HG03442 (cell line): ENCODE results near the gene COLGALT1.
A peak's percentile ranks its signal among the peaks of the same experiment; 100 is the strongest.
"Not testable (repeated sequence)": the region's sequence is repeated elsewhere in the genome, so short reads cannot be mapped to it uniquely, and the experiment has no call there.

Experiments used
- ATAC-seq: cut with Tn5 transposase; IDR thresholded peaks from one replicate; pipeline ENCODE4 v1.9.1; 2021; ENCODE audit warnings: mild to moderate bottlenecking, moderate library complexity; ENCODE audit not compliant: unreplicated experiment

COLGALT1 gene

DNA sequence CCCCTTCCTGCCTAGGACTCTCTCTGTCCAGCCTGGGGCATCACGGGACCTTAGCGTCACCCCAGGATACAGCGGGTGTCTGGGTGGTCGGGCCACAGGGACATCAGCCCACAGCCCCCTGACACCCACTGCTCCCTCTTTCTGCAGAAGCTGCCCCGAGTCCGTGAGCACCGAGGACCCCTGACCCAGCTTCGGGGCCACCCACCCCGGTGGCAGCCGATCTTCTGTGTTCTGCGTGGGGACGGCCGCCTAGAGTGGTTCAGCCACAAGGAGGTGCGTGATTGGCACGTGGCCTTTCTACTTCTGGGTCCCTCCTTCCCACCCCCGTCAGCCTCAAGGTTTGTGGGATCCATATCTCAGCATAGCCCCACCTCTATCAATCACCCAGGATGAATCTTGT lies 23.3 kb upstream of the COLGALT1 start:
- ATAC-seq = no peak

GRCh38 chr19:17532557-17532956 lies 22.9 kb upstream of the COLGALT1 start:
- no peak for ATAC-seq

DNA sequence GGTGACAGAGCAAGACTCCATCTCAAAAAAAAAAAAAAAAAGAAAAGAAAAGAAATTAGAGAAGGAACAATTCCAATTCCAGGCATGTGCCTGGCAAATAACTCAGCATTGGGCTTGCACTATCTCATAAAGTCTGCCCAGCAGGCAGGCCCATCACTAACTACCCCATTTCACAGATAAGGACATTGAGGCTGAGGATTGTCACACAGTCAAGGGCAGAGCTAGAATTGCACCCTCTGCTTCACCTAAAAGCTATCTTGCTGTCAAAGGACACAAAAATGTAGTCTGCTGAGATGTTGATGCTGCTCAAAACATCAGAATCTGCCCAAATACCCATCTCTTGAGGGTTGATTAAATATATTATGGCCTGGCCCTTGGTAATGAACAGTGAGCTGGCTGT lies 20.7 kb upstream of the COLGALT1 start:
- no peak for ATAC-seq

- ATAC-seq = no peak
These were observed 18.5 kb upstream of the COLGALT1 start for GRCh38 chr19:17536955-17537354.

DNA sequence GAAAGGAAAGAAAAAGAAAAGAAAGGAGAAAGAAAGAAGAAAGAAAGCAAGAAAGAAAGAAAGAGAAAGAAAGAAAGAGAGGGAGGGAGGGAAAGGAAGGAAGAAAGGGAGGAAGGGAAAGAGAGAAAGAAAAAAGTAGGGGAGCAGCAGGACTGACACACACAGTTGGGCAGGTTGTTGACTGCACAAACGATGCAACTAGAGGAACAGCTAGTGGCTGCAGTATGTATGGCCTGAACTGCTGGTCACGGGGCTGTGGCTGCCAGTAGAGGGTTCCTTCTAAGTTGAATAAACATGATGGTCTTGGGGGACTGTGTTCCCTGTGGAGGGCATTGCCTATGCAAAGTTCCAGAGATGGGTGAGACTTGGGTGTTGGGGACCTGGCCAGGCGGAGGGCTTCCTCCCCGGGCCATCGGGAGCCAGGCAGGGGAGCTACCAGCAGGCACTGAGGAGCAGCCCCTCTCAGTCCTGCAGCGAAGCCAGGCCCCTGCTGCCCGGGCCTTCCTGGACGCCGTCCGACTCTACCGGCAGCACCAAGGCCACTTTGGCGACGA lies 16.7 kb upstream of the COLGALT1 start:
- no peak for ATAC-seq

- peak; percentile 64 for ATAC-seq
These were observed 16.0 kb upstream of the COLGALT1 start for GRCh38 chr19:17539238-17540117.

DNA sequence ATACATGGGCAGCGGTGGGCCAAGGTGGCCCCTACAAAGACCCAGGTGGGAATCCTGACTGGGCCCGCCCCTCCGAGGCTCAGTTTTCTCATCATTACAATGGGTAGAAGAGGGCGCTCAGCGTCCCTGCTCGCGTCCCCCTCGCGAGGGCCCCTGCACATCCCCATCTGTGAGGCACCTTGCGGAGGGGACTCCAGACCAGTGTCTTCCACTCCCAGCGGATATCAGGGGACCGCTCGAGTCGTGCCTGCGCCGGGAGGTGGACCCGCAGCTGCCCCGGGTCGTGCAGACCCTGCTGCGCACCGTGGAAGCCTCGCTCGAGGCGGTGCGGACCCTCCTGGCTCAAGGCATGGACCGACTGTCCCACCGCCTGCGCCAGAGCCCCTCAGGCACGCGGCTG lies 15.3 kb upstream of the COLGALT1 start:
- no peak for ATAC-seq

- no peak for ATAC-seq
These were observed 14.2 kb upstream of the COLGALT1 start for GRCh38 chr19:17541184-17541759.

GRCh38 chr19:17542042-17542441 lies 13.4 kb upstream of the COLGALT1 start:
- no peak for ATAC-seq

- no peak for ATAC-seq
These were observed 12.5 kb upstream of the COLGALT1 start for GRCh38 chr19:17542793-17543582.

DNA sequence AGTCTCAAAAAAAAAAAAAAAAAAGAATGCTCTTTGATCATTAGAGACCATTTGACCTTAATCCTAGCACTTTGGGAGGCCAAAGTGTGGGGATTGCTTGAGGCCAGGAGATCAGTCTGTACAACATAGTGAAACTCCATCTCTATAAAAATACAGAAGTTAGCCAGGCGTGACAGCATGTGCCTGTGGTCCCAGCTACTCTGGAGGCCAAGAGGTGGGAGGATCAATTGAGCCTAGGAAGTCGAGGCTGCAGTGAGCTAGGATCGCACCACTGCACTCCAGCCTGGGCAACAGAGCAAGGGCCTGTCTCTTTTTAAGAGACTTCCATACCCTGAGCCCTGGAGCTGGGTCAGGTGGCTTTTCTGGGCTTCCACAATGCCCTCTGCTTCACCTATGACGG lies 11.5 kb upstream of the COLGALT1 start:
- no peak for ATAC-seq

GRCh38 chr19:17544418-17544817 lies 11.0 kb upstream of the COLGALT1 start:
- ATAC-seq = no peak

GRCh38 chr19:17548145-17548544 lies 7.3 kb upstream of the COLGALT1 start:
- no peak for ATAC-seq

DNA sequence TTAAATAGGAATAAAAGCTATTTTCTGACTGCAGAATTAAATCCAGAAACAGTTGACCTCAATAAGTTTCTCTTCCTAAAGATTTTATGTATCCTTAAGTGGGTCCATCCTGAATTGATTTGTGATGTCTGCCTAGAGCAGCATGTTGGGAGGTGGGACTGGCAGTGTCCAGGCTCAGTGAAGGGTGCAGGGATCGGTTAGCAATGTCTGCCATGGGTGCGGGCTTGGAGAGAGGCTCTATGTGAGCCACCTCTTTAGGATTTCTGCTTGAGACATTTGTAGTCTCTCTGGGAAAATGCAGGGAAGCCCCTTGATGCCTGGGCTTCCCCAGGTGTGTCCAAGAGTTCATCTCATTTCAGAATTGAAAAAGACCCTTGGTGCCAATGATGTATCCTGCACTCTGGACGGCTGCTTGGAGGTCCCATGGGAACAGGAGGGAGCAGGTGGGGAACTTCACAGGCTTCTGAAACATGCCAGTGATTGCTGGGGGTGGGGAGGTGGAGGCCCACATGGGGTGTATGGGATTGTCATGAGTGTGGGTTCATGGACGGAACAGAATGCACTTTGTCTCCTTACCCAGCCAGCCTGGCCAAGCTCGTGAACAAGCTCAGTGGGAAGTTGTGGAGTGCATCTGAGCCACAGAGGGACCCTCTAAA lies 6.2 kb upstream of the COLGALT1 start:
- ATAC-seq = no peak

GRCh38 chr19:17550076-17550667 lies 5.3 kb upstream of the COLGALT1 start:
- no peak for ATAC-seq

GRCh38 chr19:17552735-17553134 lies 2.7 kb upstream of the COLGALT1 start:
- not testable (repeated sequence) for ATAC-seq

GRCh38 chr19:17553256-17553655 lies 2.2 kb upstream of the COLGALT1 start:
- no peak for ATAC-seq

DNA sequence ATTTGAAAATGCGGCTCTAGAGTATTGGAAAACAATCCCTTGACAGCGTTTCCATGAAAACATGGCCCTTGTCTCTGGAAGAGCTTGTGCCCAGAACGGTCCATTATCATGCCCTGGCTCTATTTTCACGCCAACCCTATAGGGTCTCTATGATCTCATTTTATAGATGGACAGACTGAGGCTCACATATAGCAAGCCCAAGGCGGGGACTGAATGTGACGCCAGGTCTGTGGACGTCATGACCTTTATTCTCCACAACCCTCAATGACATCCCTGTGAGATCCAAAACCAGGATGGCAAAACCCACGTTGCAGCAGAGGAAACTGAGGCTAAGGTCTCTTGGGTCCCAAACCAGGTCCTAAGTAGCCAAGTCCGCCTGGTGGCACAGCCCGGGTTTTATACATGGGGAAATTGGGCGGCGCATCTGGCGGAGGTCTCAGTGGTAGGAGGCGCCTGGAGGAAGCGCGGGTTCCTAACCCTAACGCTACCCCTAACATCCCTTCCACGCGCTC lies 425 bp upstream of the COLGALT1 start:
- no peak for ATAC-seq

GRCh38 chr19:17555929-17556813 lies 722 bp downstream of the COLGALT1 start:
- peak; percentile 39 for ATAC-seq
